Fibroblast of skin of scalp (primary cell): ENCODE results near the gene CDK5RAP2.
A peak's percentile ranks its signal among the peaks of the same experiment; 100 is the strongest.
"Not testable (repeated sequence)": the region's sequence is repeated elsewhere in the genome, so short reads cannot be mapped to it uniquely, and the experiment has no call there.

Source experiments
- DNase-seq: peaks from one replicate; pipeline ENCODE4 v3.0.0-alpha.2; 2013

CDK5RAP2 gene

DNA sequence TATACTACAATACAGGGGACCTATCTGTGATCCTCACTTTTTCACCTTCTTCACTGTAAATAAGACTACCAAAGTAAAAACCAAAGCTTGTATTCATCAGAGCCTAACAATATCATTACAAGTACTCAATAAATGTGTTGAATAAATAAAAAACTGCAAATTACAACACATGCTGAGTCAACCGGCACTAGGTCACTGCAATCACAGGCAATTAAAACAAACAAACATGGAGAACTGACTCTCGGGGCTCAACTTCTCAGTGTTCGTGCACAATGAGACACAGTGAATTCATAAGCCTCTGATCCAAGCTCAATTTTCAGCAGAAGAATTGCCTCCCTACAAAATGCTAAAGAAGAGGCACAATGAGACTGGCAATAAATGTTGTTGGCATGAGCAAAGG lies 69.2 kb downstream of the CDK5RAP2 start:
- no peak for DNase-seq

DNA sequence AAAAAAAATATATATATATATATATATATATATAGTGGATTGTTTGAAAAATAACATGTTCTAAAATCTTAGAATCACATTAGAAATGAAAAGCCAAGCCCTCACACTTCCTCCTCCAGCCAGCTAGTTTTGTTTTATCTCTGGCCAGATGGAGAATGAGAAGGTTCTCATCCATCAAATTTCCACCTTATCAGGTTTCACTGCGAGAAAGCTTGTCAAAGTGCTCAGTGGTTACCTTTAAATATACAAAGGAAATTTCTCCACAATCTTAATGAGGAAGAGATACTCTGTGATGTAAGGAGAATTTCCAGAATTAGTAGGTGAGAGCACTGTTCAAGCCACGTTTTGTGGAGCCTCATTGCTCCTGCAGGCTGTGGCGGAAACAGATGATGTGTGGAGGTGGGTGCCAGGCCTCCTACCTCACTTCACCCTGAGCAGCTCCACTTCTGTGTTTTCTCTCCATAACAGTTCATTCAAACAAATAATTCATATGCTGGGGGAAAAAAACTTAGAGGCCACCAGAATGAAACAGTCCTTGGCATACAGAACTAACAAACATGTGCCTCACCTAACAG lies 71.9 kb downstream of the CDK5RAP2 start:
- DNase-seq: no peak

DNA sequence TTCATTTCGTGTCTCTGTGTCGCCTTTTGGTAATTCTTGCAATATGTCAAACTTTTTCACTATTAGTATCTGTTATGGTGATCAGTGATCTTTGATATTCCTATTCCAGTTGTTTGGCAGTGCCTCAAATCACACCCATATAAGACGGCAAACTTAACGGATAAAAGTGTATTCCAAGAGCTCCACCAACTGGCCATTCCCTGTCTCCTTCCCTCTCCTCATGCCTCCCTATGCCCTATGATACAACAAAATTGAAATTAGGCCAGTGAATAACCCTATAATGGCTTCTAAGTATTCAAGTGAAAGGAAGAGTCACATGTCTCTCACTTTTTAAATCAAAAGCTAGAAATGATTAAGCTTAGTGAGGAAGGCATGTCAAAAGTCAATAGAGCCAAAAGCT lies 74.8 kb downstream of the CDK5RAP2 start:
- peak; percentile 14 for DNase-seq

DNA sequence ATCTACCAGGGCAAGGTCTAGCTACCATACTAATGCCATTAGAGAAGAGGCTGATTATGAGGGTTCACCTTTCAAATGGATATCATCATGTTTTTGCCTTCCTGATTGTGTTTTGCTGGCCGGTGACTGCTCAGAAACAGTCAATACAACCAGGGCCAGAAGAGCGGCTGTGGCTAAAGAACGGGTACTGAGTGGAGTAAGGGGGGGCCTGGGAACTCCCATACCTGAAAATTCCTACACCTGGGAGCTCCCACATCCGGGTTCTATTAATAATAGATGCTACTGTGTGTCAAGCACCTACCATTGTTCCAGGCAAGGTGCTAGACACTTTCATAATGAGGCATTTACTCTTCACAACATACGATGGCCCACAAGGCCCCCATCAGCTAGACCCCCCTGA lies 79.2 kb downstream of the CDK5RAP2 start:
- no peak for DNase-seq

DNA sequence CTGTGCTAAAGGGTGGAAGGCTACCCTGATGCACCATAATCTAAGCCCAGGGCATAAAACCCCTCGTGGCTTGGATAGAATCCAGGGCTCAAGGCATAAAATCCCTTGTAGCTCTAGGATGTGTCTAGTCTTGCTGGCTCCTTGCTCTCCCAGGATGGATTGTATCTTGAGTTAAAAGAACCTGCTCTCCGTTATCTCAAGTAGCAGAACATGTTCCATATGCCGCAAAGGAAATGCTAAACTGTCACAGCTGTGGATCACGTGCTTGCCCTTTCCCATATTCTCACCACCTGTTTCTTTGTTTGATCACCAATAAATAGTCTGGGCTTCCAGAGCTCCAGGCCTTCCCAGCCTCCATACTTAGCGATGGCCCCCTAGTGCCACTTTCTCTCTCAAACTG lies 82.1 kb downstream of the CDK5RAP2 start:
- DNase-seq: not testable (repeated sequence)

DNA sequence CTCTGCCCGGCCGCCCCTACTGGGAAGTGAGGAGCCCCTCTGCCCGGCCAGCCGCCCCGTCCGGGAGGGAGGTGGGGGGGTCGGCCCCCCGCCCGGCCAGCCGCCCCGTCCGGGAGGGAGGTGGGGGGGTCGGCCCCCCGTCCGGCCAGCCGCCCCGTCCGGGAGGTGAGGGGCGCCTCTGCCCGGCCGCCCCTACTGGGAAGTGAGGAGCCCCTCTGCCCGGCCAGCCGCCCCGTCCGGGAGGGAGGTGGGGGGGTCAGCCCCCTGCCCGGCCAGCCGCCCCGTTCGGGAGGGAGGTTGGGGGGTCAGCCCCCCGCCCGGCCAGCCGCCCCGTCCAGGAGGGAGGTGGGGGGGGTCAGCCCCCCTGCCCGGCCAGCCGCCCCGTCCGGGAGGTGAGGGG lies 83.5 kb downstream of the CDK5RAP2 start:
- not testable (repeated sequence) for DNase-seq

DNA sequence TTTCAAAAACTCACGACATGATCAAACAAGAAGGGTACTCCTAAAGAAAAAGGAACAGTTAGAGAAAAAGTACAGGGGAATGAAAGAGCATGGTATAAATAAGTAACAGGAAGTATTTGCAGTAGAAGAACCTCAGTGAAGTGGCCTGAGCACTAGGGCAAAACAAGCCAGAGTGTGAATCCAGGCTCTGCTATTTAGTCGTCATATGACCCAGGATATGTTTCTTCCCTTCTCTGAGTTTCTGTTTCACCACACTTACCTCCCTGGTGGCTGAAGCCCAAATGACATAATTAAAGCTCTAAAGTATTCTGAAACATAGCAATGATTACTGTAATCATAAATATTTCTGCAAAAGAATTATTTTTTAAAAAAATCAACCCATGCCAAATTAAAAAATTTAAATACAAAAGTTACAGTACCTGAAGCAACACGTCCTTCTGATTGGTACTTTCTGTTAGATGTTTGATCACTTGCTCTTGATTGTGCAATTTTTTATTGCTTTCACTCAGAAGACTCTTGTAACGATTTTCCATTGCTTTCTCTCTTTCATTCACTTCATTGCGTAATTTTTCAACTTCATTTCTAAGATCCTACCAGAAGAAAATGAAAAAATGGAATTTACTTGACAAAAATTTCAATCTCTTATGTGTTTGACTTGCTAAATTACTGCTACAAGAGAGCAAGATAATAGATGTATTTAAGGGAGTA lies 88.9 kb downstream of the CDK5RAP2 start:
- DNase-seq: no peak

DNA sequence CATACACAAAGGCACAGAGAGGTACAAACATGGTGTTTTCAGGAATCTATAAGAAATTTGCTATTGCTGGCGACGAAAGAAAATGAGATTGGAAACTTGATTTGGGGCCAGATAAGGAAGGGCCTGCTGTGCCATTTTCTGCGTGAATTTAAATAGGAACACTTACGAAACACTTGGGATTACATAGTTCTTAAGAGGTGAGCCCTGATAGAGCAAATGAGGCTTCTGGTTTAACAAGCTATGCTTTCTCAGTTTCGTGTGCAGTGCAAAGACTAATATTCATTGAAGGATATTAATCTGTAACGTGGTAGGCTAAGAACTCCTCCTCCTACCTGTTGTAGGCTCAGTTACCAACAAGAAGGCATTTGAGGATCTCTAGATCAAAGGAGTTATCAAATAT lies 93.1 kb downstream of the CDK5RAP2 start:
- DNase-seq: no peak

DNA sequence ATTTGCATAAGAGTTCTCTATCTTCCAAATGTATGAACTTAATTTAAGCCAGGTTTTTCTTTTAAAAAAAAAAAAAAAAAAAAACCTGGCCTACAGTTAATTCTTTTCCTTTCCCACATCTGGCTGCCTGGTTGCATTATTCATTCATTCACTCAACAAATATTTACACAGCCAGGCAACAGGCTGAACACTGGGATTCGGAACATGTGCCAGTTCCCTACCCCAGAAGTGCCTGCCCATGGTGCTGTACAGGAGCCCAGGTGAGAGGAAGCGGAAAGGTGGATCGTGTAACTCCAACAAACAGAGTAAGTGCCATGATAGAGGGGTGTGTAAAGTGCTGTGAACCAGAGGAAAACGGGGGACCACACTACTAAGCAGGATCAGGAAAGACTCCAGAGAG lies 93.6 kb downstream of the CDK5RAP2 start:
- DNase-seq: no peak

DNA sequence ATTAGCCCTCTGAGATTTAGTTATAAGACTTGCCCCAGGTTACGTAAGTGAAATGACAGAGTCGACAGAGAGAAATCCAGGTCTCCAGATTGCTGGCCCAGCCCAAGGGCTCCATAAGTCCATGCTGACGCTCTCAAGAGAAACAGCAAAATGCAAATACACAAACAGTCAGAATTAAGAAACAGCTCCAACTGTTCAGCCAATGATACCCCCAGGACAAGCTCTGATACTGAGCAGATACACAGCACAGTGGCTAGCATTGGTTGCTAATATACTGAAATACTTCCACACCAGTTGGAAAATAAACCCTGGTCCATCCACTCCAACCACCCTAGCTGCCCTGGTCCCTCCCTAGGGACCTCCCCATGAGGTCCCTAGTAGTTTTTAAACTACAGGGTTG lies 94.2 kb downstream of the CDK5RAP2 start:
- DNase-seq: no peak

DNA sequence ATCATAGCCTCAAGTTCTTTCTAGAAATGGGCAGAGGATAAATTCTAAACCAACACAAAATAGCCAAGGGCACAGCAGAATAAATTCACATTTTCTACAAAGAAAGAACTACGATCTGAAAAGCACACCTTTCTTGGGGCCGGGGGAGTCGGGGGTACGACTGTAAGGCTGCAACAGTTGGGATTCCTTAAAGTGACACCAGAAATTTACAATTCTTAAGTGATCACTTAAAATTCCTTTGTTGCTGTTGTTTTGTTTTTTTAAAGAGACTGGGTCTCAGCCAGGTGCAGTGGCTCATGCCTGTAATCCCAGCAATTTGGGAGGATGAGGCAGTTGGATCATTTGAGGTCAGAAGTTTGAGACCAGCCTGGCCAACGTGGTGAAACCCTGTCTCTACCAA lies 95.8 kb downstream of the CDK5RAP2 start:
- DNase-seq: no peak

DNA sequence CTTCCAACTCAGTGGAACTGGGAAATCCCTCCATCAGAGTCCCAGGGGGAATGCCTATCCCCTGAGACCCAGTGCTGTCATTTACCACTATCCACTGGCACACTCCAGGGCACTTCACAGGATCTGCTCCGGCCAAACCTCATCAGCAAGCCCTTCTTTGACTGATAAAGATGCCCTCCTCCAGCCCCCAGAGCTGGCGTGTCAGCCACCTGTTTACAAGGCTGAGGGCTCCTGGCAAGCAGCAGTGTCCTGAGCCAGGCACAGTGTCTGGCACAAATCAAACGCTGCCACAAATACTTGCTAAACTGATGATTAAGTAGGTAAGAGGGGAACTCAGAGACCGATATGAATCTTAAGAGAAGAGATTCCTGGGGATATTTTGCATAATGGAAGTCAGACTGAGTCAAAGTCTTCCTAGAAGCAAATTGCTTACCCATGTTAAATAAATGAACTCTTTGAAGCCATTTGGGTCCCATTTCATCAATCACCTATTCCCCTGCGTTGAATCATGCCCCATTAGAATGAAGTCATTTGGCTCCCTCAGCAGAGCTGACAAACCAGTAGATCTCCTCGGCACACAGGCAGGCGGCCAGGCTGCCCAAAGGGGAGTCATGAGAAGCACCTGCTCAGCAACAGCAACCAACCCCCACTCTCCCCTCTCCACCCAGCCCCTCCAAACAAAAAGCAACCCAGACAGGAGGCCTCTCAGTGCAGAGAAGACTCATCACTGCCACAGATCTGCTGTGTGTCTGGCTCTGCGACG lies 97.4 kb downstream of the CDK5RAP2 start:
- DNase-seq: peak; percentile 18

DNA sequence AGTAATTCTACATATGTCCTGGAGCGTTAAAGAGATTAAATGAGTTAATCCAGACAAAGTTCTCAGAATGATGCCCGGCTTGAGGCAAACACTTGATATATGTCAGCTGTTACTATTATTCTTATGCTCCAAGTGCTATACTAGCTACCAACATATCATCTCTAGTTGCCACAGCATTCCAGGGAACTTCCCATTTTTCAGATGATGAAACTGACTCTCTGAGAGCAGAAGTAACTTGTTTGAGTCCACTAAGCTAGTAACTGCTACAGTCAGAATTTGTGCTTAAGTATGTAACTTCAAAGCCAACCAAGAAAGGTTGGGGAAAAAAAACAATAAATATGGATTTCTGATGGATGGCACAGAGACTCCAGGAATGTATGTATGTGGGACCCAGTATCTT lies 98.1 kb downstream of the CDK5RAP2 start:
- DNase-seq: no peak

DNA sequence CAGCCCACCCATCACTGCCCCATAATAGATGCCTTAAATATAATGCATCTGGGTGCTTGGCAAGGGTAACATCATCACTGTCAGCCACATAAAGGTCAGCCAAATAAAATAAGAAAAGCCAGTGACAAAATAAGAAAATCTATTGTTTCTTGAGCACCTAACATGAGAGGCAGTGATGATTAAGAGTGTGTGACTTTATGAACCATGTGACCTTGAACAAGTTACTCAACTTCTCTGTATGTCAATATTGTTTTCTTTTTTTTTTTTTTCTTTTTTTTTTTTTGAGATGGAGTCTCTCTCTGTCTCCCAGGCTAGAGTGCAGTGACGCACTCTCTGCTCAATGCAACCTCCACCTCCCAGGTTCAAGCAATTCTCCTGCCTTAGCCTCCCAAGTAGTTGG lies 98.7 kb downstream of the CDK5RAP2 start:
- DNase-seq: no peak

DNA sequence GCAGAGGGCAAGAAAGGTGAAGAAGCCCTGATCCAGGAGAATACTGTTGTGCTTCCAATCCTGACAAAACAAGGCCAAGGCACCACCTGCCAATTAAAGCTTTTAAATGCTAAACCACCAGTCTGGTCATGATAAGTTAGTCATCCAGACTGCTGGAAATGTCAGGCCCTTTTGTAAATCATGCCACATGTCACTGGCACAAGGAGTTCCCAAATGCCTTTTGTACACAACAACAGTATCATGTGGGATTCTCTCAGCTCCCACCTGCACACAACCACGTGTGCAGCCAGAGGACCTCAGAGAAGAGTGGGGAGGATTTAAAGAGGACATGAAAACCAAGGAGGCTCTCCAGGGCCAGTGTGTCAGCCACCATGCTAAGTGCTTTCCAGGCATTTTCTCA lies 99.3 kb downstream of the CDK5RAP2 start:
- no peak for DNase-seq

DNA sequence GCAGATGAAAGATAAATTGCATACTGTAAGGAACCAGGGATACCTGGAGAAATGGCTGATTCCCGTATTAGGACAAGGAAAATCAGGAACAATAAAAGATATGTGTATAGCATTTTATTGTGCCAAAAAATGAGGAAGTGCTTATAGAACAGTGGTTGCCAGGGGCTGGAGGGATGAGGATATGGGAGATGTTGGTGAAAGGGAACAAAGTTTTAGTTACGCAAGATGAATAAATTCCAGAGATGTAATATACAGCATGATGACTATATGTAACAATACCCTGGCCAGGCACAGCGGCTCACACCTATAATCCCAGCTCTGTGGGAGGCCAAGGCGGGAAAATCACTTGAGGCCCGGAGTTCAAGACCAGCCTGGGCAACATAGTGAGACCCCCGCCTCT lies 101.8 kb downstream of the CDK5RAP2 start:
- peak; percentile 50 for DNase-seq

DNA sequence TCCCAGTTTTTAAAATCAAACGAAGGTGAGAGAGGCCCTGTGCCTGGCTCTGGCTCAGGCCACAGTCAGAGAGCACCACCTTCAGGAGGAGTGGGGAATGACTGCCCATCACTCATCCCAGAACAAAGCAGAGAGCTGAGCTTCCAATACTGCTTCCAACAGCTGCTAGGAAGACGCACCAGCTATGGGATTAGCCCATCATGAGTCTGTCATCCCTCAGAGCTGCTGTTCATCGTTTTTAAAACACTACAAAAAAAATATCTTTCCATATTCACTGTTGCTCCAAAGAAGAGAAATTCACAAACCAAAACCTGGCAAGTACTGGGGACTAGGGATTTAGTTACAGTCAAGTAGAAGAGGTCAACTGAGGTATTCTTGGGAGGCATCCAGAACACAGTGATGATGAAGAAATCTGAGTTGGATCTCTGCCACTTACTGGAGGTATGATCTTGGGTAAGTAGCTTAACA lies 102.4 kb downstream of the CDK5RAP2 start:
- peak; percentile 82 for DNase-seq

DNA sequence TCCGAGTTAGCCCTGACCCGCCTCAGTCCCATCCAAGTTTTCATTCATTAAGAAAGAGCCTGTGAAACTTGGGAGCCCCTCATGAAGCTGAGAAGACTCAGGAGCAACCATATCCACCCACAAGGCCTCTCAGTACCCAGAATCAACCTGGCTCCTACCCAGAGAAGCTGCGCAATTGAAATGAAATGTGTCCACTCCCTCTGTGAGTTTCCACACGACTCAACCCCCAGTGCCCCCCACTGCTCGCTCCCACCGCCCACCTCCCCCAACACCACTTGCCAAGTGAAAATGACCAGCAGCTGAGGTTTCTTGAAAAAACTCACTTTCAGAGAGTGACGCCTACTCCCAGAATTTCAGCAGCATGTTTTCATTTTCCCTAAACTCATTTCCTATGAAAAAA lies 104.6 kb downstream of the CDK5RAP2 start:
- DNase-seq: peak; percentile 94

DNA sequence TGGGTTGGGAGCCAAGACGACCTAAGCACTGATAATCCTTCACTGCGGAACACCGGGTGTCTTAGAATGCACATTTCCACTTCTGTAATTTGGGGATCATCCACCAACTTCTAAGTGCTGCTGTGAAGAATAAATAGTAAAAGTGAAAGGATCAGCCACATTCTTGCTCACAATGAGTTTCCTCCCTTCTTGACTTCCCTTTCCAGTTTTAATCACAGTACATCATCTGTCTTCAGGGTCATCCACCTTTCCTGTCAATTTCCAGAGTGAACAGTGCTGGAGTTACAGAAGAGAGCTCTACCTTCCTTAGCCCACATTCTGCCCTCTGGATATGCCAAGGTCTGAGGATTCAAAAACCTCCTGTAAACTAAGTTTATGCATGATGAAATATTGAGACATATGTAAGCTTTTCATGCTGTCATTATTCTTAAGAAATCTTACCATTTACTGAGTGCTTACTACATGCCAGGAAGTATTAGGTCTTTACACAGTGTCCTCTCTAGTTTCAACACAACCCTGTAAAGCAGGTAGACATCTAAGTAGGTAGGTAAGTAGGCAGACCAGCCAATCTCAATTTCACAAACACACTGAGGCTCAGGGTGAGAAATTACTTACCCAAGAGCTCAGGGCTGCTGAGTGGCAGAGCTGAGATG lies 105.2 kb downstream of the CDK5RAP2 start:
- peak; percentile 66 for DNase-seq

DNA sequence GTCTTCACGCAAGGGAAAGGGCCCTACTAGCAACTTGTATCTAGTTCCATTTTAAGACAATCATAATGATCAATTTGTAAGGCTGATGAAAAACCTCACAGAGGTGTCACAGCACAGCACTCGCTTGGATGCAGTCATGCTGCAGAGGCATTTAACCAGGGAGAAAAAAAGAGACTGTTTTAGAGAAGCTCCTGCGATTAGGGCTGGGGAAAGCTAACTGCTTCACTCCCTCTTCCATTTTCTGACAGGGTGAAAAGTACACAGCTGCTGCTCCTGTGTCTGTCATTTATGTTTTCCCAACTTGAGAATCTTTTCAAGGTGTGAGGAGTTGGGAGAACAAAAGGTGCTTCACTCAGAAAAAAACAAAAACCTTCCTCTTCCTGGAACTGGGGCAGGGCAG lies 106.4 kb downstream of the CDK5RAP2 start:
- no peak for DNase-seq

DNA sequence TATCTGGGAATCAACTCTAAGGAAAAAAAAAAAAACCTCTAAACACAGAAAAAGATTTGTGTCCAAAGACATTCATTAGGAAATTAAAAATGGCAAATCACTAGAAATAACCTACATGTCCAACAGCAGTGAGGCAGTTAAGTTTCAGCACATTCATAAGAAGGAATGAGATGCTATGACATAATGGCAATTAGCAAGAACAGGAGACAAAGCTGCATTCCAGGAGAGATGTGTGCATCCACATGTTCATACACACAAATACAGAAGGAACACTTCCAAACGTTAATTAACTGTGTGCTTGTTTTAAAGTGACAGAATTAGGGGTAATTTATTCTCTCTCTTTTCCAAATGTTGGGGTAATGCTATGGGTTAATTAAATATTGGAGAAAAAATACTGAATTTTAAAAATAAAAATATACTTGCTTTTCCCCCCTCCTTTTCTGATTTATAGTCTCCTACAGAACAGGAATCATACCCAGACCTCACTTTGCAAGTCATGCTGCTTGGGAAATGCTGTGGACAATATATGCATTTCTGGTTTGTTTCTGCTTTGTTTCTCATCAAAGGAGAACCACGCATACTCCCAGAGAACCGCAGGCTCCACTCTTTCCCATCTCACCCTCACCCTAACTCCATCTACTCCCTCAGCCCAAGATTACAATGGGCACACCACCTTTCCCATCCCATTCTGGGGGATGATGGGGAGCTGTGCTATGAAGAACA lies 114.1 kb downstream of the CDK5RAP2 start:
- no peak for DNase-seq

DNA sequence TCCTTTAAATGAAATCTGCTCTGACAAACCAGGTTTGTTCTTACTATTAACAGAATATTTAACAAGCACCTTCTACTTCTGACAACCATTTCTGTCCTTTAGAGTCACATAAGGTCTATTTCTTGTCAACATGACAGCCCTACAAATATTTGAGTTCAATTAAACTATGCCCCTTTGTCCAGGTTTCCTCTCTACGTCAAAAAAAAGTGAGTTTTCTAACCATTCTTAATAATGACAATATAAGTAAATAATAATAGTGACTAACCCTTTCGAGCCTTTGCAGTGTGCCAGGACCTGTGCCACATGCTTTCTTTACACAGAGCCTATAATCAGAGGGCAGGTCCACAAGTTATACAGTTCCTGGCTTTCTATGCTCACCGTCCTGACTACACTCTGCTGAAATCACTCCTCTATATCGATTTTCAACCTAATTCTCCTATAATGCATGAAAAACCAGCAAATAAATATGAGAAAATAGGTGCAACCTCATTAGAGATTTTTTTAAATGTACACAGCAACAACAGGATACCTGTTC lies 115.0 kb downstream of the CDK5RAP2 start:
- no peak for DNase-seq
